ENCODE results near the gene P2RX7.

DNA sequence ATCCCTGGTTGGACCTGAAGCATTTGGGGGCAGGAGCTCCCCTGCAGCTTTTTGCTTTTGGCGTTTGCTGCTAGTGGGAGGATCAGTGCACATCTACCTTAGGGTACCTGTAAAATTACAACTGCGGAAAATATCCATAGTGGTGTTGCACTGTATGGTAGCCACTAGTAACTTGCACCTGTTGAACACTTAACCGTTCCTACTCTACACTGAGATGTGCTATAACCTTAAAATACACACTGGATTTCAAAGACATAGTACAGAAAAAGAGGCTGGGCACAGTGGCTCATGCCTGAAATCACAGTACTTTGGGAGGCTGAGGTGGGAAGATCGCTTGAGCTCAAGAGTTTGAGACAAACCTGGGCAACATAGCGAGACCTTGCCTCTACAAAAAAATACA lies 80.2 kb downstream of the P2RX7 start:
- TF ChIP-seq EZH2 (IDR thresholded peaks at IDR 0.05; ENCODE audit: borderline replicate concordance, low read depth, low read length, severe bottlenecking), result no peak
- TF ChIP-seq, protein P1, sequence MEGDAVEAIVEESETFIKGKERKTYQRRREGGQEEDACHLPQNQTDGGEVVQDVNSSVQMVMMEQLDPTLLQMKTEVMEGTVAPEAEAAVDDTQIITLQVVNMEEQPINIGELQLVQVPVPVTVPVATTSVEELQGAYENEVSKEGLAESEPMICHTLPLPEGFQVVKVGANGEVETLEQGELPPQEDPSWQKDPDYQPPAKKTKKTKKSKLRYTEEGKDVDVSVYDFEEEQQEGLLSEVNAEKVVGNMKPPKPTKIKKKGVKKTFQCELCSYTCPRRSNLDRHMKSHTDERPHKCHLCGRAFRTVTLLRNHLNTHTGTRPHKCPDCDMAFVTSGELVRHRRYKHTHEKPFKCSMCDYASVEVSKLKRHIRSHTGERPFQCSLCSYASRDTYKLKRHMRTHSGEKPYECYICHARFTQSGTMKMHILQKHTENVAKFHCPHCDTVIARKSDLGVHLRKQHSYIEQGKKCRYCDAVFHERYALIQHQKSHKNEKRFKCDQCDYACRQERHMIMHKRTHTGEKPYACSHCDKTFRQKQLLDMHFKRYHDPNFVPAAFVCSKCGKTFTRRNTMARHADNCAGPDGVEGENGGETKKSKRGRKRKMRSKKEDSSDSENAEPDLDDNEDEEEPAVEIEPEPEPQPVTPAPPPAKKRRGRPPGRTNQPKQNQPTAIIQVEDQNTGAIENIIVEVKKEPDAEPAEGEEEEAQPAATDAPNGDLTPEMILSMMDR (IDR thresholded peaks at IDR 0.05; ENCODE audit: borderline replicate concordance, extremely low read depth, low read length, poor library complexity, severe bottlenecking), result no peak

Measured in DND-41 (cell line).